ENCODE measurements around the gene ITGB5. TPM values are rescaled to one million over a fixed set of nuclear protein-coding genes. Genes with fewer than 3 reads are reported as not detected.

Gene ITGB5
- polyA plus RNA-seq, 3 donors: 0.68 to 1.2 (median 1.0) TPM

DNA sequence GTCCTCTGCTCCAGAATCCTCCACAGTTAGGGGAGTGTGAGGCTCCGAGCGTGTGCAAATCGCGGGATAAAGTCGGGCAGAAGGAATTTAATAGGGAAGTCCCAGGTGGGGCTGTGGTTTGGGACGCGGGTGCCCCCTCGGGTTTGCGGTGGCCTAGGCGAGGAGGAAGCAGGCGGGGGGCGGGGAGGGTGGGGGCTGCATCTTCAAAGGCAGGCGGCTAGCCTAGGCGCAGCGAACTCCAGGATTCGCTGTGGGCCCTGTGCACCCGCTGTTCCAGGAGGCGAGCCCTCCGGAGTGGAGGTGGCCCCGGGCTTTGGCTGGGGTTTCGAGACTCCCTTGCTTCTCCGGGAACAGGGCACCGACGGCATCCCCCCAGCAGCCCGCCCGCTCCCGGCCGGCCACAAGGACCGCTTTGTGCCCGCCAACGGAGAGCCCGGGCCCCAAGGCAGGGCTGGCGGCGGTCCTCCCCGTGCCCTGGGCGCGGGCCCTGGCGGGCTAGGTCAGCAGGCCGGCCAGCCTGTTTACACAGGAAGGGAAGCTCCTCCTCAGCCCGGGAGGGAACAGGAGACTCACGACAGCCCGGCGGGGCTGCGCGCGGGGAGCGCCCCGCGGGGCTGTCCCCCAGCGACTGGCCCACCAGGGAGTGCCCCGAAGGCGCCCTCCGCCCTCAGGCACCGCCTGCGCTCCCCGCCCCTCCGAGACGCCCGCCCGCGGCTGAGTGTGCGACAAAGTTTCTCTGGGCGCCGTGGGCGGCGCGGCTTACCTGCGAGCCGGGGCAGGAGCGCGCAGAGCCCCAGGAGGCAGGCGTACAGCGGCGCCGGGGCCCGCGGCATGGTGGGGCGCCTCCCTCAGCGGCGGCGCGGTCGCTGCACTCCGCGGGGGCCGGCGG, 753 bp downstream of the ITGB5 start:
- Mint-ChIP-seq H3K9me3 (peaks cover 0 to 14% (median 5%) of the 10 kb centered on the region in 7 donors), H3K4me3 (peak overlapping the region; percentile 53 to 76), H3K27ac (peak overlapping the region in 1 of 7 donors; percentile 30), H3K4me1 (peaks cover 16% of the 10 kb centered on the region), H3K36me3 (peaks cover 0 to 4% of the 10 kb centered on the region in 2 donors), H3K27me3 (ENCODE audit: low read depth in 3 of 3) (peaks cover 48 to 67% (median 66%) of the 10 kb centered on the region in 3 donors)
- peak in 2 of 3 donors; percentile 12 to 32 for DNase-seq
- Histone ChIP-seq H4K20me1 (ENCODE audit: insufficient read depth, low read length) (no peaks in the 10 kb centered on the region), H3K9ac (ENCODE audit: insufficient read depth, low read length, poor library complexity, severe bottlenecking) (peak overlapping the region; percentile 56), H3K36me3 (replicated peaks in 1 of 2; ENCODE audit: control insufficient read depth in 1 of 2, insufficient read depth in 2 of 2, low read length in 2 of 2) (no peaks in the 10 kb centered on the region), H3K27ac (ENCODE audit: low read depth in 1 of 2, low read length in 2 of 2) (no peak overlapping the region), H3K4me2 (replicated peaks; ENCODE audit: extremely low read depth, low read length, poor library complexity, severe bottlenecking) (peak overlapping the region; percentile 96), H3K9me3 (replicated peaks in 1 of 2; ENCODE audit: control insufficient read depth in 1 of 2, insufficient read depth in 1 of 2, low read length in 2 of 2) (peaks cover 0 to 4% of the 10 kb centered on the region in 2 donors), H3K4me3 (replicated peaks in 1 of 3; ENCODE audit: low read depth in 2 of 3, low read length in 3 of 3) (peak overlapping the region in 2 of 3 experiments; percentile 28 to 82), H3K27me3 (ENCODE audit: control insufficient read depth in 2 of 2, insufficient read depth in 2 of 2, low read length in 2 of 2) (peaks cover 33 to 50% of the 10 kb centered on the region in 2 donors), H3K4me1 (ENCODE audit: control insufficient read depth in 1 of 2, insufficient read depth in 2 of 2, low read length in 2 of 2) (peaks cover 6 to 15% of the 10 kb centered on the region in 2 donors), H2AFZ (ENCODE audit: insufficient read depth, low read depth, low read length, poor library complexity, severe bottlenecking) (peak overlapping the region; percentile 82), H3K79me2 (ENCODE audit: insufficient read depth, low read length) (no peaks in the 10 kb centered on the region)
- TF ChIP-seq, protein P1, sequence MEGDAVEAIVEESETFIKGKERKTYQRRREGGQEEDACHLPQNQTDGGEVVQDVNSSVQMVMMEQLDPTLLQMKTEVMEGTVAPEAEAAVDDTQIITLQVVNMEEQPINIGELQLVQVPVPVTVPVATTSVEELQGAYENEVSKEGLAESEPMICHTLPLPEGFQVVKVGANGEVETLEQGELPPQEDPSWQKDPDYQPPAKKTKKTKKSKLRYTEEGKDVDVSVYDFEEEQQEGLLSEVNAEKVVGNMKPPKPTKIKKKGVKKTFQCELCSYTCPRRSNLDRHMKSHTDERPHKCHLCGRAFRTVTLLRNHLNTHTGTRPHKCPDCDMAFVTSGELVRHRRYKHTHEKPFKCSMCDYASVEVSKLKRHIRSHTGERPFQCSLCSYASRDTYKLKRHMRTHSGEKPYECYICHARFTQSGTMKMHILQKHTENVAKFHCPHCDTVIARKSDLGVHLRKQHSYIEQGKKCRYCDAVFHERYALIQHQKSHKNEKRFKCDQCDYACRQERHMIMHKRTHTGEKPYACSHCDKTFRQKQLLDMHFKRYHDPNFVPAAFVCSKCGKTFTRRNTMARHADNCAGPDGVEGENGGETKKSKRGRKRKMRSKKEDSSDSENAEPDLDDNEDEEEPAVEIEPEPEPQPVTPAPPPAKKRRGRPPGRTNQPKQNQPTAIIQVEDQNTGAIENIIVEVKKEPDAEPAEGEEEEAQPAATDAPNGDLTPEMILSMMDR (IDR thresholded peaks at IDR 0.05): no peak
- under 1% methylated on average over 76 of the region's 87 CpGs for WGBS (ENCODE audit: insufficient coverage)
- intact Hi-C loops (cut with micrococcal nuclease): loop anchor here in 1 of 2 donors (5.0 kb wide), 2 partner anchors 59 to 104 kb away; no protein-coding TSS in a partner anchor

DNA sequence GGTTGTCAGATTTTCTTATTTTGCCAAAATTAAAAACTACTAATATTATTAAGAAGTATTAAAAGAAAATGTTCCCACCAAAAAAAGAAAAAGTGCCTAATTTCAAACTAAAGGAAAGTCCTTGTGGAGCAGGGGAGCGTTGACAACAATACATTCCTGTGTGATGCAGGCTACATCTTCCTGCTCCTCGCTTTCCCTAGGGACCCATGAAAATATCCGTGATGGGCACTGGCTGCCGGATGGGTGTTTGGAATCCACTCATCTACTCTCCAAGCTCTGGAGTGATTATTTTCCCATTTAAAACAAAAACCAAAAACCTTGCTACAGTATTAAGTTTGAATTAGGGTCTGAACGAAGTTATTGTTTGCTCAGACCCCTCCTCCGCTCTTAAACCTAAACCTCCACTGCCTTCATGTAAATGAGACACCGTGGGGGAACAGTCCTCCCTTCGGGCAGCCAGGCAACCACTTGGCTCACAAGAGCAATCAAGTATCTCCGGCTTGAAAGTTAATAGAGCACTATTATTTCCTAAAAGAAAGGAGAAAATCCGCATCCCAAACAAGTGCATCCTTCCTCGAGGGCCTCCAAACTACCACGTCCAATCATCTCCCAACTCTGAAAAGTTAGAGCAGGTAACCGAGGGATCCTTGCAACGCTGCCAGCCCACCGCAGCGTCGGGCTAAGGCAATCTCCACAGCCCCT, 1.5 kb downstream of the ITGB5 start:
- no peak overlapping the region for H3K4me3 ChIP-seq (replicated peaks in 1 of 3; ENCODE audit: low read depth in 2 of 3, low read length in 3 of 3)
- H3K9me3 Mint-ChIP-seq: peaks cover 0 to 14% (median 5%) of the 10 kb centered on the region in 7 donors
- peaks cover 33 to 50% of the 10 kb centered on the region in 2 donors for H3K27me3 ChIP-seq (ENCODE audit: control insufficient read depth in 2 of 2, insufficient read depth in 2 of 2, low read length in 2 of 2)
- no peak overlapping the region for H3K9ac ChIP-seq (ENCODE audit: insufficient read depth, low read length, poor library complexity, severe bottlenecking)
- DNase-seq: no peak
- no peaks in the 10 kb centered on the region for H3K79me2 ChIP-seq (ENCODE audit: insufficient read depth, low read length)
- peak overlapping the region; percentile 53 to 76 for H3K4me3 Mint-ChIP-seq
- H3K27me3 Mint-ChIP-seq (ENCODE audit: low read depth in 3 of 3): peaks cover 46 to 65% (median 65%) of the 10 kb centered on the region in 3 donors
- intact Hi-C loops (cut with micrococcal nuclease): loop anchor here in 1 of 2 donors (5.0 kb wide), 2 partner anchors 58 to 103 kb away; no protein-coding TSS in a partner anchor
- TF ChIP-seq, protein P1 (IDR thresholded peaks at IDR 0.05): no peak
- peak overlapping the region; percentile 96 for H3K4me2 ChIP-seq (replicated peaks; ENCODE audit: extremely low read depth, low read length, poor library complexity, severe bottlenecking)
- H4K20me1 ChIP-seq (ENCODE audit: insufficient read depth, low read length): no peaks in the 10 kb centered on the region
- no peak overlapping the region for H3K27ac ChIP-seq (ENCODE audit: low read depth in 1 of 2, low read length in 2 of 2)
- peaks cover 14% of the 10 kb centered on the region for H3K4me1 Mint-ChIP-seq
- H3K9me3 ChIP-seq (replicated peaks in 1 of 2; ENCODE audit: control insufficient read depth in 1 of 2, insufficient read depth in 1 of 2, low read length in 2 of 2): peaks cover 0 to 4% of the 10 kb centered on the region in 2 donors
- H3K27ac Mint-ChIP-seq: peak overlapping the region in 1 of 7 donors; percentile 30
- H3K36me3 ChIP-seq (replicated peaks in 1 of 2; ENCODE audit: control insufficient read depth in 1 of 2, insufficient read depth in 2 of 2, low read length in 2 of 2): no peaks in the 10 kb centered on the region
- peaks cover 0 to 4% of the 10 kb centered on the region in 2 donors for H3K36me3 Mint-ChIP-seq
- peaks cover 6 to 15% of the 10 kb centered on the region in 2 donors for H3K4me1 ChIP-seq (ENCODE audit: control insufficient read depth in 1 of 2, insufficient read depth in 2 of 2, low read length in 2 of 2)
- no peak overlapping the region for H2AFZ ChIP-seq (ENCODE audit: insufficient read depth, low read depth, low read length, poor library complexity, severe bottlenecking)
- 55% methylated on average over 4 of the region's 17 CpGs for WGBS (ENCODE audit: insufficient coverage)

All from CD14-positive monocyte (primary cell).